Neural progenitor cell (in vitro differentiated cells): ENCODE measurements around the gene SYMPK. TPM values are rescaled to one million over a fixed set of nuclear protein-coding genes. Genes with fewer than 3 reads are reported as not detected.
A peak's percentile ranks its signal among the peaks of the same experiment; 100 is the strongest.

Source experiments
- DNase-seq: peaks from one replicate; pipeline ENCODE4 v3.0.0-alpha.2; 2016; ENCODE audit warnings: low spot score
- H2AFZ ChIP-seq: fragments of 200-600 bp; sonication (generic); replicated peaks from 2 replicates; pipeline ENCODE4 v1.6.1; 2016; ENCODE audit warnings: antibody characterized with exemption
- H3F3A ChIP-seq: fragments of 200-600 bp; sonication (generic); 2 replicates; pipeline ENCODE4 v1.6.1; 2016; ENCODE audit warnings: antibody characterized with exemption, low read depth
- H3K27ac ChIP-seq: fragments of 200-600 bp; sonication (generic); 2 replicates; pipeline ENCODE4 v1.5.1; 2016; ENCODE audit warnings: mild to moderate bottlenecking
- H3K27me3 ChIP-seq: fragments of 200-600 bp; sonication (generic); 2 replicates; pipeline ENCODE4 v1.6.1; 2016; ENCODE audit warnings: mild to moderate bottlenecking, moderate library complexity
- H3K36me3 ChIP-seq: fragments of 200-600 bp; sonication (generic); 2 replicates; pipeline ENCODE4 v1.5.1; 2016
- H3K4me1 ChIP-seq: fragments of 200-600 bp; sonication (generic); 2 replicates; pipeline ENCODE4 v1.6.1; 2016; ENCODE audit warnings: mixed run types
- H3K4me2 ChIP-seq: fragments of 200-600 bp; sonication (generic); 2 replicates; pipeline ENCODE4 v1.6.1; 2016
- H3K4me3 ChIP-seq: fragments of 200-600 bp; sonication (generic); 2 replicates; pipeline ENCODE4 v1.5.1; 2016
- H3K79me2 ChIP-seq: fragments of 200-600 bp; sonication (generic); 2 replicates; pipeline ENCODE4 v1.6.1; 2016; ENCODE audit warnings: low read depth
- H3K9ac ChIP-seq: fragments of 200-600 bp; sonication (generic); 2 replicates; pipeline ENCODE4 v1.6.1; 2016
- H3K9me3 ChIP-seq: fragments of 200-600 bp; sonication (generic); 2 replicates; pipeline ENCODE4 v1.5.1; 2016; ENCODE audit warnings: low read depth
- H4K20me1 ChIP-seq: fragments of 200-600 bp; sonication (generic); 2 replicates; pipeline ENCODE4 v1.6.1; 2016; ENCODE audit warnings: low read depth
- H3K27ac Mint-ChIP-seq: 3 replicates; pipeline ENCODE4 v1.8.0; 2021; ENCODE audit warnings: mixed read lengths
- H3K27me3 Mint-ChIP-seq: 2 replicates; pipeline ENCODE4 v1.8.0; 2022; ENCODE audit warnings: low read depth, mild to moderate bottlenecking, inconsistent platforms, moderate library complexity, mixed read lengths; ENCODE audit not compliant: insufficient read depth
- H3K36me3 Mint-ChIP-seq: 3 replicates; pipeline ENCODE4 v1.8.0; 2021; ENCODE audit warnings: mixed read lengths
- H3K4me1 Mint-ChIP-seq: 3 replicates; pipeline ENCODE4 v1.8.0; 2021; ENCODE audit warnings: mixed read lengths
- H3K4me3 Mint-ChIP-seq: 3 replicates; pipeline ENCODE4 v1.8.0; 2021; ENCODE audit warnings: mild to moderate bottlenecking, moderate library complexity, mixed read lengths
- H3K9me3 Mint-ChIP-seq: 3 replicates; pipeline ENCODE4 v1.8.0; 2020; ENCODE audit warnings: mixed read lengths
- CTCF ChIP-seq: fragments of 200-600 bp; sonication (generic); IDR thresholded peaks from 2 replicates; pipeline ENCODE4 v1.5.1; 2017; ENCODE audit warnings: antibody characterized with exemption, mild to moderate bottlenecking
- EZH2 ChIP-seq: fragments of 200-600 bp; sonication (generic); IDR thresholded peaks from 2 replicates; pipeline ENCODE4 v1.6.1; 2017; ENCODE audit warnings: antibody characterized with exemption, mild to moderate bottlenecking, moderate library complexity
- EZH2phosphoT487 ChIP-seq: fragments of 200-600 bp; sonication (generic); IDR thresholded peaks from 2 replicates; pipeline ENCODE4 v1.6.1; 2017; ENCODE audit warnings: antibody characterized with exemption
- total RNA-seq: library from RNA; depleted of rRNA; stranded (reverse); fragments of >200 nt; gene quantifications from 2 replicates; pipeline ENCODE4 v1.2.3, GENCODE V29; 2015; ENCODE audit warnings: low replicate concordance

The SYMPK gene
- total RNA-seq, 1 donor from 2014 or later, result 38.3 TPM

GRCh38 chr19:45887200-45887710, 24.3 kb upstream of the SYMPK start:
- TF ChIP-seq EZH2phosphoT487 (no peak), CTCF (no peak), EZH2 (no peak)
- Histone ChIP-seq H3F3A (peaks cover 40% of the 10 kb centered on the region), H3K27me3 (no peaks in the 10 kb centered on the region), H3K79me2 (peaks cover 21% of the 10 kb centered on the region), H3K4me1 (peaks cover 15% of the 10 kb centered on the region), H3K4me2 (peak overlapping the region; percentile 82), H3K27ac (peak overlapping the region; percentile 67), H3K9me3 (no peaks in the 10 kb centered on the region), H4K20me1 (peaks cover 27% of the 10 kb centered on the region), H3K4me3 (peak overlapping the region; percentile 70), H3K36me3 (no peaks in the 10 kb centered on the region), H2AFZ (peak overlapping the region; percentile 89), H3K9ac (peak overlapping the region; percentile 76)
- Mint-ChIP-seq H3K27ac (peak overlapping the region; percentile 97), H3K9me3 (no peaks in the 10 kb centered on the region), H3K4me1 (peaks cover 28% of the 10 kb centered on the region), H3K36me3 (peaks cover 8% of the 10 kb centered on the region), H3K27me3 (peaks cover 10% of the 10 kb centered on the region), H3K4me3 (peak overlapping the region; percentile 98)
- DNase-seq, result peak; percentile 48

GRCh38 chr19:45886427-45887199, 23.7 kb upstream of the SYMPK start:
- peaks cover 8% of the 10 kb centered on the region for H3K36me3 Mint-ChIP-seq
- H3F3A ChIP-seq, result peaks cover 44% of the 10 kb centered on the region
- H2AFZ ChIP-seq, result peak overlapping the region; percentile 89
- H3K27ac Mint-ChIP-seq, result peak overlapping the region; percentile 97
- H3K79me2 ChIP-seq, result peaks cover 21% of the 10 kb centered on the region
- H3K4me1 ChIP-seq, result peaks cover 21% of the 10 kb centered on the region
- H3K27me3 ChIP-seq, result no peaks in the 10 kb centered on the region
- H3K9me3 Mint-ChIP-seq, result no peaks in the 10 kb centered on the region
- peaks cover 27% of the 10 kb centered on the region for H4K20me1 ChIP-seq
- H3K4me2 ChIP-seq, result peak overlapping the region; percentile 82
- H3K4me3 ChIP-seq, result peak overlapping the region; percentile 70
- H3K27ac ChIP-seq, result peak overlapping the region; percentile 67
- peak overlapping the region; percentile 76 for H3K9ac ChIP-seq
- no peaks in the 10 kb centered on the region for H3K36me3 ChIP-seq
- H3K27me3 Mint-ChIP-seq, result peaks cover 11% of the 10 kb centered on the region
- peaks cover 28% of the 10 kb centered on the region for H3K4me1 Mint-ChIP-seq
- H3K9me3 ChIP-seq, result no peaks in the 10 kb centered on the region
- TF ChIP-seq EZH2phosphoT487 (no peak), EZH2 (no peak), CTCF (no peak)
- peak overlapping the region; percentile 98 for H3K4me3 Mint-ChIP-seq
- peak; percentile 97 for DNase-seq

- H3K9ac ChIP-seq, result peak within 1 kb of the TSS; percentile 76
- Mint-ChIP-seq H3K27me3 (peaks cover 13% of the 10 kb centered on the region), H3K4me1 (peaks cover 28% of the 10 kb centered on the region), H3K36me3 (peaks cover 8% of the 10 kb centered on the region), H3K27ac (peak within 1 kb of the TSS; percentile 97), H3K4me3 (peak within 1 kb of the TSS; percentile 98), H3K9me3 (no peaks in the 10 kb centered on the region)
- H3K79me2 ChIP-seq, result peaks cover 21% of the 10 kb centered on the region
- peak within 1 kb of the TSS; percentile 82 for H3K4me2 ChIP-seq
- DNase-seq, result peak; percentile 98
- no peaks in the 10 kb centered on the region for H3K27me3 ChIP-seq
- H3K9me3 ChIP-seq, result no peaks in the 10 kb centered on the region
- no peaks in the 10 kb centered on the region for H3K36me3 ChIP-seq
- H2AFZ ChIP-seq, result peak within 1 kb of the TSS; percentile 89
- peaks cover 21% of the 10 kb centered on the region for H3K4me1 ChIP-seq
- H3F3A ChIP-seq, result peaks cover 44% of the 10 kb centered on the region
- H3K4me3 ChIP-seq, result peak within 1 kb of the TSS; percentile 70
- H3K27ac ChIP-seq, result peak within 1 kb of the TSS; percentile 67
- TF ChIP-seq EZH2 (no peak), EZH2phosphoT487 (no peak), CTCF (peak; percentile 3)
- H4K20me1 ChIP-seq, result peaks cover 27% of the 10 kb centered on the region
These were observed 22.8 kb upstream of the SYMPK start, which contains the start of gene IRF2BP1 for GRCh38 chr19:45885556-45886426. IRF2BP1 (minus strand) TSS chr19:45886141; CDS start chr19:45885774, 367 bp downstream.
